ENCODE data around the gene MED12L. TPM values are rescaled to one million over a fixed set of nuclear protein-coding genes. Genes with fewer than 3 reads are reported as not detected.

MED12L gene
- total and polyA plus RNA-seq, 10 of the 15 experiments (the other 5 are each of a cell fraction or from before 2014, with no cell fraction given): 0.01 to 0.06 (median 0.03) TPM; not detected in 2

GRCh38 chr3:151480492-151480891 lies 395.0 kb downstream of the MED12L start:
- Histone ChIP-seq H3K9me3 (replicated peaks; ENCODE audit: control insufficient read depth, insufficient read depth, low read length) (no peaks in the 10 kb centered on the region), H3K4me2 (ENCODE audit: control insufficient read depth, insufficient read depth) (no peak overlapping the region), H2AFZ (ENCODE audit: control insufficient read depth, low read depth, low read length) (no peak overlapping the region), H3K9ac (ENCODE audit: control insufficient read depth, insufficient read depth, low read length) (no peak overlapping the region), H3K36me3 (ENCODE audit: control insufficient read depth in 2 of 2, insufficient read depth in 2 of 2, low read length in 1 of 2) (no peaks in the 10 kb centered on the region), H3K27me3 (replicated peaks in 1 of 2; ENCODE audit: control insufficient read depth in 2 of 2, insufficient read depth in 2 of 2, low read length in 1 of 2) (no peaks in the 10 kb centered on the region; a peak in 2 of 4 replicates), H4K20me1 (ENCODE audit: control insufficient read depth, insufficient read depth) (no peaks in the 10 kb centered on the region), H3K4me1 (ENCODE audit: control insufficient read depth, insufficient read depth, low read length) (no peaks in the 10 kb centered on the region), H3K4me3 (no peak overlapping the region), H3K79me2 (ENCODE audit: control insufficient read depth, insufficient read depth, low read length) (no peaks in the 10 kb centered on the region), H3K27ac (ENCODE audit: control insufficient read depth, insufficient read depth) (no peak overlapping the region)
- in situ Hi-C loops (cut with MboI) (no loop called here), intact Hi-C loops (cut with micrococcal nuclease; ENCODE audit: unreplicated experiment) (no loop called here)
- FAIRE-seq: no peak
- BruUV-seq (replicated peaks): no TSS peak
- ATAC-seq: no peak
- RAD21 ChIA-PET (ENCODE audit: unreplicated experiment): no interaction called here
- DNase-seq (ENCODE audit: low read depth, low spot score): no peak
- no peak for TF ChIP-seq SMAD5 (IDR thresholded peaks at IDR 0.05; ENCODE audit: low read depth)
- no peak for TF ChIP-seq RAD51 (IDR thresholded peaks at IDR 0.05)
- no peak for TF ChIP-seq IKZF2 (IDR thresholded peaks at IDR 0.05)
- 50% methylated on average over 2 of the region's 2 CpGs for WGBS (ENCODE audit: insufficient coverage, insufficient replicate concordance, low lambda C conversion rate, missing lambda C conversion rate)
- SMC1A ChIA-PET (ENCODE audit: uncharacterized antibody, unreplicated experiment): no interaction called here
- CTCF ChIA-PET: interaction anchor here (1.5 kb wide), 1 partner anchor 128 kb away, joined by 3 read pairs; no protein-coding TSS in a partner anchor
- POLR2A ChIA-PET: no interaction called here

GRCh38 chr3:151483488-151483887 lies 398.0 kb downstream of the MED12L start:
- Histone ChIP-seq H3K4me3 (no peak overlapping the region), H3K4me1 (ENCODE audit: control insufficient read depth, insufficient read depth, low read length) (no peaks in the 10 kb centered on the region), H3K36me3 (ENCODE audit: control insufficient read depth in 2 of 2, insufficient read depth in 2 of 2, low read length in 1 of 2) (no peaks in the 10 kb centered on the region), H3K27ac (ENCODE audit: control insufficient read depth, insufficient read depth) (no peak overlapping the region), H3K9me3 (replicated peaks; ENCODE audit: control insufficient read depth, insufficient read depth, low read length) (no peaks in the 10 kb centered on the region), H4K20me1 (ENCODE audit: control insufficient read depth, insufficient read depth) (no peaks in the 10 kb centered on the region), H2AFZ (ENCODE audit: control insufficient read depth, low read depth, low read length) (no peak overlapping the region), H3K4me2 (ENCODE audit: control insufficient read depth, insufficient read depth) (no peak overlapping the region), H3K27me3 (replicated peaks in 1 of 2; ENCODE audit: control insufficient read depth in 2 of 2, insufficient read depth in 2 of 2, low read length in 1 of 2) (no peaks in the 10 kb centered on the region; a peak in 1 of 4 replicates), H3K9ac (ENCODE audit: control insufficient read depth, insufficient read depth, low read length) (no peak overlapping the region), H3K79me2 (ENCODE audit: control insufficient read depth, insufficient read depth, low read length) (no peaks in the 10 kb centered on the region)
- ChIA-PET RAD21 (ENCODE audit: unreplicated experiment) (no interaction called here), CTCF (interaction anchor here (0.6 to 2.6 kb wide), 3 partner anchors 16 to 99 kb away, joined by 3 to 19 read pairs (median 3); no protein-coding TSS in a partner anchor), POLR2A (no interaction called here), SMC1A (ENCODE audit: uncharacterized antibody, unreplicated experiment) (interaction anchor here (1.0 kb wide), 1 partner anchor 362 kb away, joined by 3 read pairs; no protein-coding TSS in a partner anchor)
- no peak for ATAC-seq
- in situ Hi-C loops (cut with MboI): no loop called here
- DNase-seq (ENCODE audit: low read depth, low spot score): no peak
- FAIRE-seq: no peak
- intact Hi-C loops (cut with micrococcal nuclease; ENCODE audit: unreplicated experiment): no loop called here
- BruUV-seq (replicated peaks): no TSS peak
- WGBS (ENCODE audit: insufficient coverage, insufficient replicate concordance, low lambda C conversion rate, missing lambda C conversion rate): 72% methylated on average over 1 of the region's 1 CpG
- no peak for TF ChIP-seq RAD51 (IDR thresholded peaks at IDR 0.05)
- no peak for TF ChIP-seq SMAD1 (IDR thresholded peaks at IDR 0.05; ENCODE audit: low read depth, partially characterized antibody)
- TF ChIP-seq, protein P1, sequence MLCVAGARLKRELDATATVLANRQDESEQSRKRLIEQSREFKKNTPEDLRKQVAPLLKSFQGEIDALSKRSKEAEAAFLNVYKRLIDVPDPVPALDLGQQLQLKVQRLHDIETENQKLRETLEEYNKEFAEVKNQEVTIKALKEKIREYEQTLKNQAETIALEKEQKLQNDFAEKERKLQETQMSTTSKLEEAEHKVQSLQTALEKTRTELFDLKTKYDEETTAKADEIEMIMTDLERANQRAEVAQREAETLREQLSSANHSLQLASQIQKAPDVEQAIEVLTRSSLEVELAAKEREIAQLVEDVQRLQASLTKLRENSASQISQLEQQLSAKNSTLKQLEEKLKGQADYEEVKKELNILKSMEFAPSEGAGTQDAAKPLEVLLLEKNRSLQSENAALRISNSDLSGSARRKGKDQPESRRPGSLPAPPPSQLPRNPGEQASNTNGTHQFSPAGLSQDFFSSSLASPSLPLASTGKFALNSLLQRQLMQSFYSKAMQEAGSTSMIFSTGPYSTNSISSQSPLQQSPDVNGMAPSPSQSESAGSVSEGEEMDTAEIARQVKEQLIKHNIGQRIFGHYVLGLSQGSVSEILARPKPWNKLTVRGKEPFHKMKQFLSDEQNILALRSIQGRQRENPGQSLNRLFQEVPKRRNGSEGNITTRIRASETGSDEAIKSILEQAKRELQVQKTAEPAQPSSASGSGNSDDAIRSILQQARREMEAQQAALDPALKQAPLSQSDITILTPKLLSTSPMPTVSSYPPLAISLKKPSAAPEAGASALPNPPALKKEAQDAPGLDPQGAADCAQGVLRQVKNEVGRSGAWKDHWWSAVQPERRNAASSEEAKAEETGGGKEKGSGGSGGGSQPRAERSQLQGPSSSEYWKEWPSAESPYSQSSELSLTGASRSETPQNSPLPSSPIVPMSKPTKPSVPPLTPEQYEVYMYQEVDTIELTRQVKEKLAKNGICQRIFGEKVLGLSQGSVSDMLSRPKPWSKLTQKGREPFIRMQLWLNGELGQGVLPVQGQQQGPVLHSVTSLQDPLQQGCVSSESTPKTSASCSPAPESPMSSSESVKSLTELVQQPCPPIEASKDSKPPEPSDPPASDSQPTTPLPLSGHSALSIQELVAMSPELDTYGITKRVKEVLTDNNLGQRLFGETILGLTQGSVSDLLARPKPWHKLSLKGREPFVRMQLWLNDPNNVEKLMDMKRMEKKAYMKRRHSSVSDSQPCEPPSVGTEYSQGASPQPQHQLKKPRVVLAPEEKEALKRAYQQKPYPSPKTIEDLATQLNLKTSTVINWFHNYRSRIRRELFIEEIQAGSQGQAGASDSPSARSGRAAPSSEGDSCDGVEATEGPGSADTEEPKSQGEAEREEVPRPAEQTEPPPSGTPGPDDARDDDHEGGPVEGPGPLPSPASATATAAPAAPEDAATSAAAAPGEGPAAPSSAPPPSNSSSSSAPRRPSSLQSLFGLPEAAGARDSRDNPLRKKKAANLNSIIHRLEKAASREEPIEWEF (IDR thresholded peaks at IDR 0.05; ENCODE audit: insufficient replicate concordance, low read depth, low read length): no peak
- TF ChIP-seq, protein P2, sequence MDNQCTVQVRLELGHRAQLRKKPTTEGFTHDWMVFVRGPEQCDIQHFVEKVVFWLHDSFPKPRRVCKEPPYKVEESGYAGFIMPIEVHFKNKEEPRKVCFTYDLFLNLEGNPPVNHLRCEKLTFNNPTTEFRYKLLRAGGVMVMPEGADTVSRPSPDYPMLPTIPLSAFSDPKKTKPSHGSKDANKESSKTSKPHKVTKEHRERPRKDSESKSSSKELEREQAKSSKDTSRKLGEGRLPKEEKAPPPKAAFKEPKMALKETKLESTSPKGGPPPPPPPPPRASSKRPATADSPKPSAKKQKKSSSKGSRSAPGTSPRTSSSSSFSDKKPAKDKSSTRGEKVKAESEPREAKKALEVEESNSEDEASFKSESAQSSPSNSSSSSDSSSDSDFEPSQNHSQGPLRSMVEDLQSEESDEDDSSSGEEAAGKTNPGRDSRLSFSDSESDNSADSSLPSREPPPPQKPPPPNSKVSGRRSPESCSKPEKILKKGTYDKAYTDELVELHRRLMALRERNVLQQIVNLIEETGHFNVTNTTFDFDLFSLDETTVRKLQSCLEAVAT (IDR thresholded peaks at IDR 0.05): no peak
- no peak for TF ChIP-seq IRF5 (IDR thresholded peaks at IDR 0.05; ENCODE audit: borderline replicate concordance)
- no peak for TF ChIP-seq NRF1 (conservative IDR thresholded peaks at IDR 0.05; ENCODE audit: low read depth, low read length)
- TF ChIP-seq SP1 (IDR thresholded peaks at IDR 0.05; ENCODE audit: low read depth, low read length): no peak
- TF ChIP-seq BACH1 (IDR thresholded peaks at IDR 0.05; ENCODE audit: borderline replicate concordance): no peak

Data from GM12878 (cell line).